Measurements from ENCODE around the gene TTPAL.

TTPAL gene

GRCh38 chr20:44542890-44543289 lies 67.2 kb downstream of the TTPAL start:
- H3K4me3 ChIP-seq (replicated peaks; ENCODE audit: low read depth, low read length): no peak overlapping the region
- no peak for TF ChIP-seq CTCF (IDR thresholded peaks at IDR 0.05; ENCODE audit: low read length, missing control alignments)

GRCh38 chr20:44543358-44543757 lies 67.7 kb downstream of the TTPAL start:
- DNase-seq (ENCODE audit: low read depth): no peak
- H3K4me3 ChIP-seq (replicated peaks; ENCODE audit: low read depth, low read length): no peak overlapping the region
- TF ChIP-seq CTCF (IDR thresholded peaks at IDR 0.05; ENCODE audit: low read length, missing control alignments): no peak

More at GRCh38 chr20:44542890-44543289, 67.2 kb downstream of the TTPAL start:
- DNase-seq (ENCODE audit: low read depth): no peak

All from fibroblast of pulmonary artery (primary cell).